Keratinocyte (primary cell): Measurements from ENCODE around the gene RPS21. TPM values are rescaled to one million over a fixed set of nuclear protein-coding genes. Genes with fewer than 3 reads are reported as not detected.

ENCODE experiments used
- DNase-seq: peaks from one replicate; pipeline ENCODE4 v3.0.0-alpha.2; 2011; ENCODE audit warnings: low read depth, missing footprints, low spot score
- FAIRE-seq: peaks from 2 replicates; lab custom pipeline; 2011; peaks lifted over from hg19 to GRCh38; lab: Jason Lieb, UNC
- H2AFZ ChIP-seq: 2 replicates; pipeline ENCODE4 v1.6.0; 2012; ENCODE audit warnings: low read length, control low read depth, inconsistent platforms; ENCODE audit not compliant: control insufficient read depth
- H3K27ac ChIP-seq: 2 replicates; pipeline ENCODE4 v1.5.1; 2011; ENCODE audit warnings: low read length; ENCODE audit not compliant: control insufficient read depth, insufficient read depth
- H3K27me3 ChIP-seq: 3 replicates; pipeline ENCODE4 v1.6.0; 2011; ENCODE audit warnings: low read length; ENCODE audit not compliant: control insufficient read depth, insufficient read depth; ENCODE audit errors: extremely low read depth
- H3K36me3 ChIP-seq, 2 experiments: 2 replicates in 1 of 2; 3 replicates in 1 of 2; pipeline ENCODE4 v1.5.1; 2011; ENCODE audit warnings: low read length in 2 of 2, mild to moderate bottlenecking in 1 of 2; ENCODE audit not compliant: control insufficient read depth in 2 of 2, insufficient read depth in 2 of 2; ENCODE audit errors: extremely low read depth in 1 of 2
- H3K4me1 ChIP-seq: 3 replicates; pipeline ENCODE4 v1.5.1; 2011; ENCODE audit warnings: low read length; ENCODE audit not compliant: control insufficient read depth, insufficient read depth; ENCODE audit errors: extremely low read depth
- H3K4me2 ChIP-seq: 3 replicates; pipeline ENCODE4 v1.6.0; 2011; ENCODE audit warnings: low read depth, low read length; ENCODE audit not compliant: control insufficient read depth, insufficient read depth; ENCODE audit errors: extremely low read depth
- H3K4me3 ChIP-seq, 3 experiments: fragments of 200-600 bp in 1 of 3; sonication (generic) in 1 of 3; 2 replicates in 2 of 3; 3 replicates in 1 of 3; pipeline ENCODE4 v1.5.1; 2011 to 2016; ENCODE audit warnings: low read length in 3 of 3, mild to moderate bottlenecking in 3 of 3, control low read depth in 2 of 3, inconsistent platforms in 1 of 3, low read depth in 1 of 3, mixed read lengths in 1 of 3, mixed run types in 1 of 3, moderate library complexity in 1 of 3; ENCODE audit not compliant: control insufficient read depth in 2 of 3, insufficient read depth in 2 of 3; ENCODE audit errors: extremely low read depth in 1 of 3
- H3K79me2 ChIP-seq: 2 replicates; pipeline ENCODE4 v1.6.0; 2012; ENCODE audit warnings: low read length; ENCODE audit not compliant: control insufficient read depth, insufficient read depth
- H3K9ac ChIP-seq: 3 replicates; pipeline ENCODE4 v1.6.0; 2011; ENCODE audit warnings: low read length; ENCODE audit not compliant: control insufficient read depth, insufficient read depth; ENCODE audit errors: extremely low read depth
- H3K9me1 ChIP-seq: 3 replicates; pipeline ENCODE4 v1.6.0; 2011; ENCODE audit warnings: low read length; ENCODE audit not compliant: control insufficient read depth, insufficient read depth; ENCODE audit errors: extremely low read depth
- H3K9me3 ChIP-seq: 2 replicates; pipeline ENCODE4 v1.5.1; 2012; ENCODE audit warnings: low read depth, low read length; ENCODE audit not compliant: control insufficient read depth
- H4K20me1 ChIP-seq: 3 replicates; pipeline ENCODE4 v1.6.0; 2011; ENCODE audit warnings: low read length; ENCODE audit not compliant: control insufficient read depth, insufficient read depth; ENCODE audit errors: extremely low read depth
- CTCF ChIP-seq, 3 experiments: IDR thresholded peaks in 1 of 3; conservative IDR thresholded peaks in 1 of 3; optimal IDR thresholded peaks in 1 of 3; 2 replicates in 2 of 3; 3 replicates in 1 of 3; pipeline versions ENCODE3 to v1.5.1; 2011; ENCODE audit warnings: low read length in 3 of 3, mild to moderate bottlenecking in 3 of 3, moderate library complexity in 2 of 3, control low read depth in 1 of 3, inconsistent platforms in 1 of 3; ENCODE audit not compliant: insufficient read depth in 2 of 3; ENCODE audit errors: extremely low read depth in 1 of 3
- dilution Hi-C: fragments of 300-500 bp; cut with MboI; formaldehyde crosslinking; loops from one replicate; pipeline ENCODE4 v1.7.0; 2020; ENCODE audit warnings: low sequenced_read_pairs; ENCODE audit not compliant: extremely low pct_ligation_motif_present
- polyA plus RNA-seq, 5 experiments: library from polyadenylated mRNA; depleted of rRNA in 3 of 5; stranded (reverse) in 3 of 5; stranded (forward) in 1 of 5; unstranded in 1 of 5; fragments of >200 nt; gene quantifications; 1 replicate in 1 of 5; 2 replicates in 3 of 5; 3 replicates in 1 of 5; pipeline versions ENCODE4 v1.2.1 to v1.2.3, GENCODE V29; 2011 to 2012; ENCODE audit warnings: missing spikeins in 2 of 5, low read depth in 1 of 5, low replicate concordance in 1 of 5

Gene RPS21
- polyA plus RNA-seq, 1 donor (not counting 4 experiments of a cell fraction or from before 2014, with no cell fraction given) = 3,874 TPM

GRCh38 chr20:62370807-62371587, 15.9 kb upstream of the RPS21 start:
- no peak overlapping the region for H3K27ac ChIP-seq
- H3K9me1 ChIP-seq = no peaks in the 10 kb centered on the region
- no peak overlapping the region for H3K4me2 ChIP-seq
- H2AFZ ChIP-seq = no peak overlapping the region
- H3K4me1 ChIP-seq = peaks cover 30% of the 10 kb centered on the region
- no peak overlapping the region for H3K4me3 ChIP-seq
- FAIRE-seq = no peak
- TF ChIP-seq CTCF (optimal IDR thresholded peaks at IDR 0.05 in 1 of 3, IDR thresholded peaks at IDR 0.05 in 1 of 3, conservative IDR thresholded peaks at IDR 0.05 in 1 of 3; ENCODE audit: extremely low read depth in 1 of 3, insufficient read depth in 2 of 3, low read length in 3 of 3) = no peak
- H4K20me1 ChIP-seq = no peaks in the 10 kb centered on the region
- H3K9me3 ChIP-seq = no peaks in the 10 kb centered on the region
- dilution Hi-C loops = no loop called here
- DNase-seq = no peak
- no peak overlapping the region for H3K9ac ChIP-seq
- no peaks in the 10 kb centered on the region for H3K36me3 ChIP-seq
- peaks cover 3% of the 10 kb centered on the region for H3K79me2 ChIP-seq
- H3K27me3 ChIP-seq = no peaks in the 10 kb centered on the region

GRCh38 chr20:62371588-62372041, 15.3 kb upstream of the RPS21 start:
- Histone ChIP-seq H3K79me2 (no peaks in the 10 kb centered on the region), H4K20me1 (no peaks in the 10 kb centered on the region), H3K9ac (no peak overlapping the region), H3K9me3 (no peaks in the 10 kb centered on the region), H3K27me3 (no peaks in the 10 kb centered on the region), H3K36me3 (no peaks in the 10 kb centered on the region), H3K4me1 (peaks cover 36% of the 10 kb centered on the region), H3K4me3 (no peak overlapping the region), H2AFZ (no peak overlapping the region), H3K27ac (no peak overlapping the region), H3K4me2 (no peak overlapping the region), H3K9me1 (no peaks in the 10 kb centered on the region)
- no peak for DNase-seq
- no peak for TF ChIP-seq CTCF (optimal IDR thresholded peaks at IDR 0.05 in 1 of 3, IDR thresholded peaks at IDR 0.05 in 1 of 3, conservative IDR thresholded peaks at IDR 0.05 in 1 of 3; ENCODE audit: extremely low read depth in 1 of 3, insufficient read depth in 2 of 3, low read length in 3 of 3)
- dilution Hi-C loops = no loop called here
- FAIRE-seq = no peak
